H1 (cell line): ENCODE results near the gene ALDH1L2. TPM values are rescaled to one million over a fixed set of nuclear protein-coding genes. Genes with fewer than 3 reads are reported as not detected.

Source experiments
- CTCF ChIA-PET: fragments of 300-600 bp; sonication (Branson Sonifier 250); formaldehyde crosslinking; loops from one replicate; lab custom pipeline; 2021; ENCODE audit not compliant: partially characterized antibody; lab: Charles Lee
- POLR2A ChIA-PET: fragments of 300-600 bp; sonication (Branson Sonifier 250); formaldehyde crosslinking; loops from one replicate; lab custom pipeline; 2021; ENCODE audit warnings: inconsistent platforms; ENCODE audit not compliant: partially characterized antibody; lab: Charles Lee
- DNase-seq, 2 experiments: peaks; one replicate each; pipeline versions ENCODE4 v3.0.0 to v3.0.0-alpha.2; 2010 to 2022; ENCODE audit warnings: low spot score in 2 of 2, low read depth in 1 of 2, mixed read lengths in 1 of 2
- FAIRE-seq: peaks from 2 replicates; lab custom pipeline; 2011; peaks lifted over from hg19 to GRCh38; lab: Jason Lieb, UNC
- H2AFZ ChIP-seq: 2 replicates; pipeline ENCODE4 v1.8.1; 2012; ENCODE audit warnings: low read length, inconsistent platforms
- H2AK5ac ChIP-seq: 2 replicates; pipeline ENCODE4 v1.6.1; 2013; ENCODE audit warnings: low read depth, low read length
- H2BK120ac ChIP-seq: replicated peaks from 2 replicates; pipeline ENCODE3; 2013; ENCODE audit warnings: low read depth, low read length, inconsistent platforms
- H2BK12ac ChIP-seq: 2 replicates; pipeline ENCODE4 v1.6.1; 2013; ENCODE audit warnings: low read depth, low read length
- H2BK15ac ChIP-seq: 2 replicates; pipeline ENCODE4 v1.6.1; 2013; ENCODE audit warnings: low read length
- H2BK20ac ChIP-seq: 2 replicates; pipeline ENCODE4 v1.6.1; 2013; ENCODE audit warnings: low read length
- H2BK5ac ChIP-seq: 2 replicates; pipeline ENCODE4 v1.6.1; 2013; ENCODE audit warnings: low read depth, low read length
- H3K14ac ChIP-seq: 2 replicates; pipeline ENCODE4 v1.6.1; 2013; ENCODE audit warnings: inconsistent platforms; ENCODE audit not compliant: insufficient read length
- H3K18ac ChIP-seq: 2 replicates; pipeline ENCODE4 v1.6.1; 2013; ENCODE audit warnings: low read length; ENCODE audit errors: extremely low read depth
- H3K23ac ChIP-seq: 2 replicates; pipeline ENCODE4 v1.6.1; 2013; ENCODE audit warnings: inconsistent platforms; ENCODE audit not compliant: insufficient read length
- H3K23me2 ChIP-seq: 2 replicates; pipeline ENCODE4 v1.6.1; 2013; ENCODE audit warnings: low read depth, low read length
- H3K27ac ChIP-seq: 2 replicates; pipeline ENCODE4 v1.6.1; 2011; ENCODE audit warnings: low read depth, low read length, inconsistent platforms
- H3K27me3 ChIP-seq, 4 experiments: replicated peaks in 1 of 4; 1 replicate in 1 of 4; 2 replicates in 3 of 4; pipeline versions ENCODE4 v1.6.1 to v1.8.1; 2011 to 2013; ENCODE audit warnings: low read length in 3 of 4, mild to moderate bottlenecking in 3 of 4, inconsistent platforms in 2 of 4, mixed read lengths in 2 of 4, moderate library complexity in 1 of 4; ENCODE audit not compliant: control insufficient read depth in 3 of 4, insufficient read depth in 3 of 4; ENCODE audit errors: extremely low read depth in 1 of 4
- H3K36me3 ChIP-seq, 4 experiments: 2 replicates each; pipeline versions ENCODE4 v1.6.1 to v1.8.1; 2011 to 2013; ENCODE audit warnings: mild to moderate bottlenecking in 4 of 4, low read length in 3 of 4, moderate library complexity in 2 of 4, control low read depth in 1 of 4, inconsistent platforms in 1 of 4; ENCODE audit not compliant: insufficient read depth in 4 of 4, control insufficient read depth in 2 of 4
- H3K4ac ChIP-seq: replicated peaks from 2 replicates; pipeline ENCODE3; 2013; ENCODE audit warnings: low read length, low read depth, mixed read lengths, inconsistent platforms; ENCODE audit not compliant: insufficient read length
- H3K4me1 ChIP-seq, 4 experiments: replicated peaks in 1 of 4; 1 replicate in 1 of 4; 2 replicates in 3 of 4; pipeline versions ENCODE4 v1.6.1 to v1.8.1; 2011 to 2013; ENCODE audit warnings: low read length in 3 of 4, inconsistent platforms in 2 of 4, mixed read lengths in 1 of 4; ENCODE audit not compliant: insufficient read depth in 4 of 4, control insufficient read depth in 3 of 4
- H3K4me2 ChIP-seq, 2 experiments: 2 replicates each; pipeline versions ENCODE4 v1.6.1 to v1.8.1; 2011 to 2013; ENCODE audit warnings: low read depth in 2 of 2, low read length in 2 of 2, control low read depth in 1 of 2, inconsistent platforms in 1 of 2, mild to moderate bottlenecking in 1 of 2; ENCODE audit not compliant: insufficient read depth in 1 of 2
- H3K4me3 ChIP-seq, 4 experiments: fragments of 200-600, 300-600 bp in 1 of 4; sonication (generic), shearing (Covaris generic), sonication (Bioruptor Twin) in 1 of 4; 2 replicates each; pipeline versions ENCODE4 v1.5.1 to v1.8.1; 2011 to 2016; ENCODE audit warnings: low read length in 4 of 4, low read depth in 3 of 4, control low read depth in 2 of 4, inconsistent platforms in 2 of 4, mild to moderate bottlenecking in 2 of 4, mixed read lengths in 1 of 4, moderate library complexity in 1 of 4; ENCODE audit not compliant: insufficient read depth in 2 of 4; ENCODE audit errors: extremely low read depth in 1 of 4
- H3K56ac ChIP-seq: replicated peaks from 2 replicates; pipeline ENCODE3; 2013; ENCODE audit warnings: low read depth, mild to moderate bottlenecking, mixed read lengths, low read length, inconsistent platforms; ENCODE audit not compliant: insufficient read length
- H3K79me1 ChIP-seq: 2 replicates; pipeline ENCODE4 v1.6.1; 2013; ENCODE audit warnings: low read depth, low read length, control low read depth
- H3K79me2 ChIP-seq, 2 experiments: 2 replicates each; pipeline versions ENCODE4 v1.6.1 to v1.8.1; 2012 to 2013; ENCODE audit warnings: low read length in 2 of 2, mild to moderate bottlenecking in 2 of 2, inconsistent platforms in 1 of 2; ENCODE audit not compliant: insufficient read depth in 2 of 2, control insufficient read depth in 1 of 2
- H3K9ac ChIP-seq, 4 experiments: replicated peaks in 1 of 4; 1 replicate in 1 of 4; 2 replicates in 3 of 4; pipeline versions ENCODE4 v1.6.1 to v1.8.1; 2011 to 2013; ENCODE audit warnings: low read depth in 3 of 4, low read length in 3 of 4, control low read depth in 2 of 4, mild to moderate bottlenecking in 2 of 4, moderate library complexity in 2 of 4, inconsistent platforms in 1 of 4; ENCODE audit errors: extremely low read depth in 1 of 4
- H3K9me3 ChIP-seq, 2 experiments: 2 replicates each; pipeline versions ENCODE4 v1.6.1 to v1.8.1; 2012 to 2013; ENCODE audit warnings: mild to moderate bottlenecking in 2 of 2, moderate library complexity in 2 of 2, control low read depth in 1 of 2, inconsistent platforms in 1 of 2, low read depth in 1 of 2, low read length in 1 of 2, mixed read lengths in 1 of 2; ENCODE audit not compliant: insufficient read depth in 2 of 2
- H4K20me1 ChIP-seq, 2 experiments: replicated peaks in 1 of 2; 2 replicates each; pipeline versions ENCODE3 to v1.8.1; 2011 to 2013; ENCODE audit warnings: inconsistent platforms in 2 of 2, low read length in 2 of 2, mild to moderate bottlenecking in 1 of 2; ENCODE audit not compliant: insufficient read depth in 2 of 2, control insufficient read depth in 1 of 2
- H4K5ac ChIP-seq: 2 replicates; pipeline ENCODE4 v1.6.1; 2013; ENCODE audit warnings: low read length, low read depth, mixed read lengths, inconsistent platforms; ENCODE audit not compliant: insufficient read length
- H4K8ac ChIP-seq: 2 replicates; pipeline ENCODE4 v1.8.0; 2013; ENCODE audit warnings: mild to moderate bottlenecking, moderate library complexity, low read length, inconsistent platforms; ENCODE audit not compliant: insufficient read depth; ENCODE audit errors: extremely low read depth
- H4K91ac ChIP-seq: replicated peaks from 2 replicates; pipeline ENCODE3; 2013; ENCODE audit warnings: low read length, mixed read lengths, inconsistent platforms; ENCODE audit not compliant: insufficient read length
- CBX8 ChIP-seq: fragments of 300-800, 300-1000 bp; sonication (generic); IDR thresholded peaks from 2 replicates; pipeline ENCODE4 v1.7.1; 2016; ENCODE audit warnings: low read depth, low read length, borderline replicate concordance
- POLR2AphosphoS5 ChIP-seq: IDR thresholded peaks from 2 replicates; pipeline ENCODE4 v1.6.1; 2011; ENCODE audit warnings: low read depth, low read length
- YY1 ChIP-seq: IDR thresholded peaks from 2 replicates; pipeline ENCODE4 v1.6.1; 2011; ENCODE audit warnings: low read depth, mild to moderate bottlenecking, low read length
- polyA plus RNA-seq, 7 experiments: library from polyadenylated mRNA; depleted of rRNA in 3 of 7; stranded (reverse) in 5 of 7; unstranded in 2 of 7; fragments of >200 nt in 5 of 7; fragments of 200-250 nt in 2 of 7; gene quantifications; 1 replicate in 5 of 7; 2 replicates in 1 of 7; 4 replicates in 1 of 7; pipeline versions ENCODE4 v1.2.1 to v1.2.3, GENCODE V29; 2011 to 2013; ENCODE audit warnings: missing spikeins in 2 of 7, mixed read lengths in 2 of 7
- total RNA-seq: library from RNA; stranded (reverse); fragmentation: NEBNext Ultra II Directional; extraction: Animal tissue kit (Norgen Biotek cat#: 25700); gene quantifications from 2 replicates; pipeline ENCODE4 v1.2.1, GENCODE V29; 2021

ALDH1L2 gene
- total and polyA plus RNA-seq, 2 of the 8 experiments (the other 6 are each of a cell fraction or from before 2014, with no cell fraction given): 3.7 to 7.2 TPM

- DNase-seq (no peak), FAIRE-seq (no peak)
- H3K9ac ChIP-seq: no peak overlapping the region
- no peaks in the 10 kb centered on the region for H3K9me3 ChIP-seq
- H3K27ac ChIP-seq: no peak overlapping the region
- H2BK5ac ChIP-seq: no peak overlapping the region
- POLR2A ChIA-PET: no interaction called here
- no peaks in the 10 kb centered on the region for H3K23me2 ChIP-seq
- H3K23ac ChIP-seq: no peak overlapping the region
- H3K56ac ChIP-seq: no peak overlapping the region
- no peak overlapping the region for H4K5ac ChIP-seq
- no peak overlapping the region for H4K91ac ChIP-seq
- peaks cover 6% of the 10 kb centered on the region; the same call in 1 of the 2 replicates for H3K79me1 ChIP-seq
- H4K8ac ChIP-seq: no peak overlapping the region
- no peak for TF ChIP-seq POLR2AphosphoS5
- no peak for TF ChIP-seq CBX8
- no peak for TF ChIP-seq YY1
- H3K4me1 ChIP-seq: no peaks in the 10 kb centered on the region
- no peak overlapping the region for H2BK120ac ChIP-seq
- no peak overlapping the region for H2AFZ ChIP-seq
- H3K36me3 ChIP-seq: peaks cover 6 to 48% (median 34%) of the 10 kb centered on the region in 4 experiments; a peak in 7 of 8 replicates
- H2BK15ac ChIP-seq: no peak overlapping the region
- CTCF ChIA-PET: interaction anchor here (1.2 to 1.4 kb wide), 2 partner anchors 12 to 48 kb away, joined by 3 to 4 read pairs; no protein-coding TSS in a partner anchor
- H4K20me1 ChIP-seq: peaks cover 0 to 9% of the 10 kb centered on the region in 2 experiments
- no peak overlapping the region for H2BK12ac ChIP-seq
- H3K14ac ChIP-seq: no peak overlapping the region
- no peak overlapping the region for H3K4ac ChIP-seq
- no peak overlapping the region for H3K18ac ChIP-seq
- no peak overlapping the region for H2BK20ac ChIP-seq
- H3K4me2 ChIP-seq: no peak overlapping the region
- no peak overlapping the region for H2AK5ac ChIP-seq
- H3K27me3 ChIP-seq: no peaks in the 10 kb centered on the region
- H3K79me2 ChIP-seq: no peaks in the 10 kb centered on the region
- H3K4me3 ChIP-seq: no peak overlapping the region
These were observed 82.8 kb downstream of the ALDH1L2 start for GRCh38 chr12:105001476-105001875.
